ENCODE data around the gene POU2F2. TPM values are rescaled to one million over a fixed set of nuclear protein-coding genes. Genes with fewer than 3 reads are reported as not detected.
A peak's percentile ranks its signal among the peaks of the same experiment; 100 is the strongest.

POU2F2 gene
- total RNA-seq, 2 experiments from 2014 or later = 33.5 to 59.5 TPM

DNA sequence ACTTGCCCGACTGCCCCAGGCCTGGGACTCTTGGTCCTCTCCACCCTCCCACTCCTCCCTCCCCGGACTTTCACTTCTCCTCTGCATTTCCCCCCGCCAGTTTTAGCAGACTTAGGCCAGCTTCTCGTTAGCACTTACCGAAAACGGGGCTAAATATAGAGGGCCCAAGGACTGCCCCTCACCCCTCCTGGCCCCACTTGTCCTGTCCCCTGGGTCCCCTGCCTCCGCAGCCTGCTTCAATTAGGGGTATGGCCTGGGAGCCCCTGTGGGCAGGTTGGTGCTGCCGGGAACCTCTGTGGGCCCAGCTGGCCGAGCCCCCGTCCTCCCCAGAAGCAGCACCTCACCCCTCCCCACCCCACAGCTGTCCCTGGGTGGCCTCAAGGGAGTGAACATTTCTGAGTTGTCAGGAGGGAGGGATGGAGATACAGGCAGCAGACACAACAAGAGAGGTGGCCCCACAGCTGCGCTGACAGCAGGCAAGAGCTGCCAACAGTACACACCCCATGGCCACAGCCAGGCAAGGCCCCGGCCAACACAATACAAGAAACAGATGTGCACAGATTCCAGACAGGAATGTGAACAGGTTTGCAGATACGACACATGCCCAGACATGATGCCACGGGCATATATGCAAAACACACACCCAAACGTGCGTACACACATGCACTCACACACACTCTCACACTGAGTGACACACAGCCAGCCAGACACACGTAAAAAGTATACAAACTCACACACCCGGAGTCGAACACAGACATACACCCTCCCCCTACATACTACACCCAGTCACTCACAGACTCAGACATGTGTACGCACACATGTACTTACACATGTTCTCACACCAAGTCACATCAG lies 2.6 kb downstream of the POU2F2 start:
- no peaks in the 10 kb centered on the region for H4K20me1 ChIP-seq (ENCODE audit: insufficient read depth, low read length)
- POLR2A ChIA-PET = interaction anchor here (1.2 to 2.3 kb wide), 3 partner anchors 15 to 20 kb away, joined by 3 to 17 read pairs (median 9); no protein-coding TSS in a partner anchor
- peaks cover 75% of the 10 kb centered on the region for H3K4me1 ChIP-seq (ENCODE audit: insufficient read depth, low read length, poor library complexity, severe bottlenecking)
- BruUV-seq (replicated peaks) = no TSS peak
- intact Hi-C loops (cut with micrococcal nuclease; ENCODE audit: unreplicated experiment) = loop anchor here (1.0 to 5.0 kb wide), 5 partner anchors 15 to 168 kb away; no protein-coding TSS in a partner anchor
- peaks cover 40% of the 10 kb centered on the region for H3K36me3 ChIP-seq (ENCODE audit: insufficient read depth, low read length)
- peak overlapping the region; percentile 93 for H3K27ac ChIP-seq (ENCODE audit: low read depth, low read length, poor library complexity, severe bottlenecking)
- H3K9me2 ChIP-seq (ENCODE audit: insufficient read depth, low read length) = no peaks in the 10 kb centered on the region
- CTCF ChIA-PET (ENCODE audit: unreplicated experiment) = no interaction called here
- H2AFZ ChIP-seq (ENCODE audit: low read length) = no peak overlapping the region
- peak overlapping the region; percentile 96 for H3K4me3 ChIP-seq (ENCODE audit: low read depth, low read length, poor library complexity, severe bottlenecking)
- H3K4me2 ChIP-seq (ENCODE audit: low read length) = peak overlapping the region; percentile 93
- DNase-seq (ENCODE audit: low spot score) = peak; percentile 97
- H3K79me2 ChIP-seq (ENCODE audit: insufficient read depth, low read depth, low read length) = peaks cover 80% of the 10 kb centered on the region
- no peak for TF ChIP-seq EZH2phosphoT487 (IDR thresholded peaks at IDR 0.05; ENCODE audit: borderline replicate concordance, low read depth, low read length)
- 0 out of 2 replicates have a peak, but pooled peaks cover 2% of the 10 kb centered on the region for H3K9me3 ChIP-seq (ENCODE audit: low read length)

DNA sequence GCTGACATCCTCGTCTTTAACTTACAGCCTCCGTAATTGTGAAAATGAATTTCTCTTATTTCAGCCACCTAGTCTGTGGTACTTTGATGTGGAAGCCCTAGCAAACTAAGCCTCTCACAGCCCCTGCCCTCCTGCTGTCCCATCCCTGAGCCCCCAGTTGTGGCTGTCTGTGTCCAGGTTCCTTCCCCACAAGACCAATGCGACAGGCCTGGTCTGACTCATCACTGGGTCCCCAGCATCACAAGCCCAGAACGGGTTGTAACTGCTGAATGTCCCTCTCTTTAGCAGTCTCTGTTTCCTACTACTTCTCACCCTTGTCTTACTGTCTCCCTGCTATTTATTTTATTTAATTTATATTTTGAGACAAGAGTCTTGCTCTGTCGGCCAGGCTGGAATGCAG lies 5.7 kb downstream of the POU2F2 start:
- no TSS peak for BruUV-seq (replicated peaks)
- DNase-seq (ENCODE audit: low spot score) = no peak
- peaks cover 60% of the 10 kb centered on the region for H3K36me3 ChIP-seq (ENCODE audit: insufficient read depth, low read length)
- peaks cover 86% of the 10 kb centered on the region for H3K4me1 ChIP-seq (ENCODE audit: insufficient read depth, low read length, poor library complexity, severe bottlenecking)
- H3K79me2 ChIP-seq (ENCODE audit: insufficient read depth, low read depth, low read length) = peaks cover 88% of the 10 kb centered on the region
- 0 out of 2 replicates have a peak, but pooled peaks cover 5% of the 10 kb centered on the region for H3K9me3 ChIP-seq (ENCODE audit: low read length)
- H3K9me2 ChIP-seq (ENCODE audit: insufficient read depth, low read length) = no peaks in the 10 kb centered on the region
- intact Hi-C loops (cut with micrococcal nuclease; ENCODE audit: unreplicated experiment) = no loop called here
- H4K20me1 ChIP-seq (ENCODE audit: insufficient read depth, low read length) = no peaks in the 10 kb centered on the region
- CTCF ChIA-PET (ENCODE audit: unreplicated experiment) = no interaction called here
- TF ChIP-seq, protein P1, sequence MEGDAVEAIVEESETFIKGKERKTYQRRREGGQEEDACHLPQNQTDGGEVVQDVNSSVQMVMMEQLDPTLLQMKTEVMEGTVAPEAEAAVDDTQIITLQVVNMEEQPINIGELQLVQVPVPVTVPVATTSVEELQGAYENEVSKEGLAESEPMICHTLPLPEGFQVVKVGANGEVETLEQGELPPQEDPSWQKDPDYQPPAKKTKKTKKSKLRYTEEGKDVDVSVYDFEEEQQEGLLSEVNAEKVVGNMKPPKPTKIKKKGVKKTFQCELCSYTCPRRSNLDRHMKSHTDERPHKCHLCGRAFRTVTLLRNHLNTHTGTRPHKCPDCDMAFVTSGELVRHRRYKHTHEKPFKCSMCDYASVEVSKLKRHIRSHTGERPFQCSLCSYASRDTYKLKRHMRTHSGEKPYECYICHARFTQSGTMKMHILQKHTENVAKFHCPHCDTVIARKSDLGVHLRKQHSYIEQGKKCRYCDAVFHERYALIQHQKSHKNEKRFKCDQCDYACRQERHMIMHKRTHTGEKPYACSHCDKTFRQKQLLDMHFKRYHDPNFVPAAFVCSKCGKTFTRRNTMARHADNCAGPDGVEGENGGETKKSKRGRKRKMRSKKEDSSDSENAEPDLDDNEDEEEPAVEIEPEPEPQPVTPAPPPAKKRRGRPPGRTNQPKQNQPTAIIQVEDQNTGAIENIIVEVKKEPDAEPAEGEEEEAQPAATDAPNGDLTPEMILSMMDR (conservative IDR thresholded peaks at IDR 0.05; ENCODE audit: low read length) = no peak
- no peak for TF ChIP-seq EZH2phosphoT487 (IDR thresholded peaks at IDR 0.05; ENCODE audit: borderline replicate concordance, low read depth, low read length)
- no peak overlapping the region for H2AFZ ChIP-seq (ENCODE audit: low read length)
- H3K4me3 ChIP-seq (ENCODE audit: low read depth, low read length, poor library complexity, severe bottlenecking) = no peak overlapping the region
- POLR2A ChIA-PET = interaction anchor here (2.1 kb wide), 1 partner anchor 13 kb away, joined by 5 read pairs; no protein-coding TSS in a partner anchor
- H3K4me2 ChIP-seq (ENCODE audit: low read length) = peak overlapping the region; percentile 39; the same call in 1 of the 2 replicates
- H3K27ac ChIP-seq (ENCODE audit: low read depth, low read length, poor library complexity, severe bottlenecking) = peak overlapping the region; percentile 56

DNA sequence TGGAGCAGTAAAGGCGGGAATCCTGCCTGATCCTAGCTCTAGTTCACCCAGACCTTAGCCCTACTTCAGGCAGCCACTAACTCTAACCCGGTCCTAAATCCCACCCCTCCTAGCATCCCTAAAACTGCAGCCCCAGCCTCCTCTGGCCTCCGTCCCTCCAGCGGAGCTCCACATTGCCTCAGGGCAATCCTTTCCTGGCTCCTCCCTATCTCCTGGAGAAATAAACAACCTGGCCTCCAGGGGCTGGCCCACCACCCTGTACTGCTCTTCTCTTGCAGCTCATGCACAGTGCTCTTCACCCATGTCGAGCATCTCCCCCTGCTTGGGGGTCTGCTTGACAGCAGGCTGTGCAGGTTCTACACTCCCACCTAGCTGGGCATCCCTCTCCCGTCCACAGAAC lies 6.7 kb downstream of the POU2F2 start:
- POLR2A ChIA-PET = interaction anchor here (0.6 to 0.9 kb wide), 2 partner anchors 9 to 11 kb away, joined by 3 read pairs; no protein-coding TSS in a partner anchor

More for the DNA sequence above, 6.7 kb downstream of the POU2F2 start:
- H4K20me1 ChIP-seq (ENCODE audit: insufficient read depth, low read length) = no peaks in the 10 kb centered on the region
- BruUV-seq (replicated peaks) = no TSS peak
- intact Hi-C loops (cut with micrococcal nuclease; ENCODE audit: unreplicated experiment) = no loop called here
- H3K9me3 ChIP-seq (ENCODE audit: low read length) = 0 out of 2 replicates have a peak, but pooled peaks cover 5% of the 10 kb centered on the region
- TF ChIP-seq EZH2phosphoT487 (IDR thresholded peaks at IDR 0.05; ENCODE audit: borderline replicate concordance, low read depth, low read length) = no peak
- TF ChIP-seq, protein P1 (conservative IDR thresholded peaks at IDR 0.05; ENCODE audit: low read length) = no peak
- no peak overlapping the region for H3K4me3 ChIP-seq (ENCODE audit: low read depth, low read length, poor library complexity, severe bottlenecking)
- CTCF ChIA-PET (ENCODE audit: unreplicated experiment) = no interaction called here
- H3K4me2 ChIP-seq (ENCODE audit: low read length) = peak overlapping the region; percentile 35; the same call in 1 of the 2 replicates
- H3K79me2 ChIP-seq (ENCODE audit: insufficient read depth, low read depth, low read length) = peaks cover 78% of the 10 kb centered on the region
- H3K36me3 ChIP-seq (ENCODE audit: insufficient read depth, low read length) = peaks cover 68% of the 10 kb centered on the region
- H2AFZ ChIP-seq (ENCODE audit: low read length) = no peak overlapping the region
- H3K27ac ChIP-seq (ENCODE audit: low read depth, low read length, poor library complexity, severe bottlenecking) = peak overlapping the region; percentile 56
- no peaks in the 10 kb centered on the region for H3K9me2 ChIP-seq (ENCODE audit: insufficient read depth, low read length)
- peaks cover 96% of the 10 kb centered on the region for H3K4me1 ChIP-seq (ENCODE audit: insufficient read depth, low read length, poor library complexity, severe bottlenecking)
- no peak for DNase-seq (ENCODE audit: low spot score)

Measured in OCI-LY7 (cell line).